22Rv1 (cell line): Measurements from ENCODE around the gene SH2D5.

Experiments
- CTCF ChIP-seq: fragments of 450-650 bp; IDR thresholded peaks from 2 replicates; pipeline ENCODE4 v1.5.1; 2017; ENCODE audit warnings: mild to moderate bottlenecking
- ZFX ChIP-seq: fragments of 450-650 bp; IDR thresholded peaks from 2 replicates; pipeline ENCODE4 v1.6.1; 2017; ENCODE audit warnings: antibody characterized with exemption, borderline replicate concordance

GRCh38 chr1:20708057-20708456 lies 24.4 kb downstream of the SH2D5 start:
- no peak for TF ChIP-seq CTCF
- no peak for TF ChIP-seq ZFX
